Naive B cell (primary cell): Measurements from ENCODE around the gene RASA3. TPM values are rescaled to one million over a fixed set of nuclear protein-coding genes. Genes with fewer than 3 reads are reported as not detected.
"Not testable (repeated sequence)": the region's sequence is repeated elsewhere in the genome, so short reads cannot be mapped to it uniquely, and the experiment has no call there.

ENCODE experiments used
- ATAC-seq, 2 donors: fragments of 150-1000 bp; cut with Tn5 transposase; 2 replicates each; pipeline ENCODE4 v1.10.0; 2021; ENCODE audit warnings: low read depth in 2 of 2, mild to moderate bottlenecking in 2 of 2, moderate library complexity in 2 of 2
- DNase-seq: peaks from one replicate; pipeline ENCODE4 v3.0.0; 2022
- H3K27ac Mint-ChIP-seq, 6 donors: one replicate each; pipeline ENCODE4 v1.8.0; 2020 to 2022; ENCODE audit warnings: mild to moderate bottlenecking in 6 of 6, mixed read lengths in 6 of 6, moderate library complexity in 5 of 6, inconsistent platforms in 2 of 6
- H3K27me3 Mint-ChIP-seq, 3 donors: one replicate each; pipeline ENCODE4 v1.8.0; 2021 to 2022; ENCODE audit warnings: mixed read lengths in 3 of 3, mild to moderate bottlenecking in 1 of 3
- H3K36me3 Mint-ChIP-seq, 2 donors: one replicate each; pipeline ENCODE4 v1.8.0; 2020 to 2022; ENCODE audit warnings: mixed read lengths in 2 of 2, inconsistent platforms in 1 of 2, mild to moderate bottlenecking in 1 of 2
- H3K4me1 Mint-ChIP-seq, 3 donors: one replicate each; pipeline ENCODE4 v1.8.0; 2020 to 2022; ENCODE audit warnings: mixed read lengths in 3 of 3, inconsistent platforms in 1 of 3, mild to moderate bottlenecking in 1 of 3, moderate library complexity in 1 of 3
- H3K4me3 Mint-ChIP-seq, 8 donors: one replicate each; pipeline ENCODE4 v1.8.0; 2020 to 2022; ENCODE audit warnings: mild to moderate bottlenecking in 8 of 8, mixed read lengths in 8 of 8, moderate library complexity in 8 of 8, inconsistent platforms in 2 of 8
- H3K9me3 Mint-ChIP-seq, 7 donors: one replicate each; pipeline ENCODE4 v1.8.0; 2020 to 2022; ENCODE audit warnings: mixed read lengths in 7 of 7, mild to moderate bottlenecking in 5 of 7, inconsistent platforms in 2 of 7, moderate library complexity in 1 of 7
- polyA plus RNA-seq, 6 donors: library from polyadenylated mRNA; unstranded; fragments of 300-500 nt; fragmentation: Illumina TruSeq; gene quantifications; one replicate each; pipeline ENCODE4 v1.2.3, GENCODE V29; 2021; ENCODE audit warnings: low read depth in 6 of 6

RASA3 gene
- polyA plus RNA-seq, 6 donors from 2014 or later = 17.1 to 41.9 (median 28.8) TPM

GRCh38 chr13:114134111-114134943 lies 1.9 kb upstream of the RASA3 start:
- Mint-ChIP-seq H3K36me3 (no peaks in the 10 kb centered on the region), H3K4me1 (peaks cover 40 to 55% (median 55%) of the 10 kb centered on the region in 3 donors), H3K27ac (peak overlapping the region in 5 of 6 donors; percentile 29 to 96 (median 69)), H3K27me3 (no peaks in the 10 kb centered on the region), H3K9me3 (no peaks in the 10 kb centered on the region), H3K4me3 (peak overlapping the region; percentile 63 to 87 (median 70))
- DNase-seq (peak; percentile 65), ATAC-seq (peak; percentile 68 to 76)

DNA sequence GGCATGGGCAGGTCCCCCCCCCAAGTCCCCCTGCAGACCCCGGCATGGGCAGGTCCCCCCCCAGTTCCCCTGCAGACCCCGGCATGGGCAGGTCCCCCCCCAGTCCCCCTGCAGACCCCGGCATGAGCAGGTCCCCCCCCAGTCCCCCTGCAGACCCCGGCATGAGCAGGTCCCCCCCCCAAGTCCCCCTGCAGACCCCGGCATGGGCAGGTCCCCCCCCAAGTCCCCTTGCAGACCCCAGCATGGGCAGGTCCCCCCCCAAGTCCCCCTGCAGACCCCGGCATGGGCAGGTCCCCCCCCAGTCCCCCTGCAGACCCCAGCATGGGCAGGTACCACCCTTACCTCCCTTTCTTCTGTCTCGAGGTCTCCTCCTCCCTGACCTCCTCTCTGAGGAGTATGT lies 1.1 kb upstream of the RASA3 start:
- not testable (repeated sequence) for ATAC-seq, DNase-seq, H3K36me3 Mint-ChIP-seq, H3K27me3 Mint-ChIP-seq, H3K9me3 Mint-ChIP-seq
- Mint-ChIP-seq H3K27ac (peak overlapping the region in 3 of 6 donors; percentile 34 to 50 (median 43)), H3K4me3 (peak overlapping the region; percentile 63 to 87 (median 70)), H3K4me1 (peaks cover 48 to 63% (median 62%) of the 10 kb centered on the region in 3 donors)

DNA sequence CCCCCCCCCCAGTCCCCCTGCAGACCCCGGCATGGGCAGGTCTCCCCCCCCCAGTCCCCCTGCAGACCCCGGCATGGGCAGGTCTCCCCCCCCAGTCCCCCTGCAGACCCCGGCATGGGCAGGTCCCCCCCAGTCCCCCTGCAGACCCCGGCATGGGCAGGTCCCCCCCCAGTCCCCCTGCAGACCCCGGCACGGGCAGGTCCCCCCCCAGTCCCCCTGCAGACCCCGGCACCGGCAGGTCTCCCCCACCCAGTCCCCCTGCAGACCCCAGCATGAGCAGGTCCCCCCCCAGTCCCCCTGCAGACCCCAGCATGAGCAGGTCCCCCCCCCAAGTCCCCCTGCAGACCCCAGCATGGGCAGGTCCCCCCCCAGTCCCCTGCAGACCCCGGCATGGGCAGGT lies 703 bp upstream of the RASA3 start:
- H3K27ac Mint-ChIP-seq, DNase-seq, H3K27me3 Mint-ChIP-seq, H3K9me3 Mint-ChIP-seq, H3K36me3 Mint-ChIP-seq, ATAC-seq: not testable (repeated sequence)
- H3K4me1 Mint-ChIP-seq = peaks cover 52 to 67% (median 67%) of the 10 kb centered on the region in 3 donors
- peak overlapping the region in 1 of 8 donors; percentile 98 for H3K4me3 Mint-ChIP-seq

DNA sequence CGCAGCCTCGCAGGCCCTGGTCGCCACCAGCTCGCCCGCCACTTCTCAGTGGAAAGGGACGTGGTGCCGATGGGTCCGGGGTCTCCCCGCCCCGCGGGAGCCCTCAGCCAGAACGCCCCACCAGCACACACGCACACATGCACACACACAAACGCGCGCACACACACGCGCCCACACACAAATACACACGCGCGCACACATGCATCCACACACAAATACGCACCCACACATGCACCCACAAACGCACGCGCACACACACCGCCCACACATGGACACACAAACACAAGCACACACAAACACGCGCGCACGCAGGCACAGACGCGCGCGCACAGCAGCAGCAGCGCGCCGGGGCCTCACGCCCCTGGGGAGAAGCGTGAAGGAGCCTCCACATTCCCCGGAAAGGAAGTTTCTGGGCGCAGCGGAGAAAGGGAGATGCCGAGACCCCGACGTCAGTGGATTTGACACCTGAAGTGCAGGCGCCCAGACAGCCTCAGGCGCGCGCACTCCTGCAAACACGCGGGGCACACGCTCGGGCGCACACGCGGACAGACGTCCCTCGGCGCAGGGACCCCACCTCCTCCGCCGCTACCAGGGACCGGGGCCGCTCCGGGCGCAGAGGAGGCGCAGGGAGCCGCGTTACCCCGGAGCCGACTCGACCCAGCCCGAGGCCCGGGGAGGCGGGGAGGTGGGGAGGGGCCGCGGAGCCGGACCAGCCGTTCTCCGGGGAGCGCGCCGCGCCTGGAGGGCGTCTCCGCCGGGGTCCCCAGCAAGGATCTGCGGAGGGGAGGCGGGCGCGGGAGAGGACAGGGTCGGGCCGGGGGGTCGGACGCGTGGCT lies 622 bp downstream of the RASA3 start:
- no peaks in the 10 kb centered on the region for H3K27me3 Mint-ChIP-seq
- ATAC-seq (peak; percentile 2 to 3), DNase-seq (peak; percentile 36)
- H3K9me3 Mint-ChIP-seq = no peaks in the 10 kb centered on the region
- H3K4me3 Mint-ChIP-seq = peak overlapping the region; percentile 96 to 100 (median 98)
- no peaks in the 10 kb centered on the region for H3K36me3 Mint-ChIP-seq
- peak overlapping the region; percentile 76 to 98 (median 95) for H3K27ac Mint-ChIP-seq
- peaks cover 62 to 80% (median 75%) of the 10 kb centered on the region in 3 donors for H3K4me1 Mint-ChIP-seq

DNA sequence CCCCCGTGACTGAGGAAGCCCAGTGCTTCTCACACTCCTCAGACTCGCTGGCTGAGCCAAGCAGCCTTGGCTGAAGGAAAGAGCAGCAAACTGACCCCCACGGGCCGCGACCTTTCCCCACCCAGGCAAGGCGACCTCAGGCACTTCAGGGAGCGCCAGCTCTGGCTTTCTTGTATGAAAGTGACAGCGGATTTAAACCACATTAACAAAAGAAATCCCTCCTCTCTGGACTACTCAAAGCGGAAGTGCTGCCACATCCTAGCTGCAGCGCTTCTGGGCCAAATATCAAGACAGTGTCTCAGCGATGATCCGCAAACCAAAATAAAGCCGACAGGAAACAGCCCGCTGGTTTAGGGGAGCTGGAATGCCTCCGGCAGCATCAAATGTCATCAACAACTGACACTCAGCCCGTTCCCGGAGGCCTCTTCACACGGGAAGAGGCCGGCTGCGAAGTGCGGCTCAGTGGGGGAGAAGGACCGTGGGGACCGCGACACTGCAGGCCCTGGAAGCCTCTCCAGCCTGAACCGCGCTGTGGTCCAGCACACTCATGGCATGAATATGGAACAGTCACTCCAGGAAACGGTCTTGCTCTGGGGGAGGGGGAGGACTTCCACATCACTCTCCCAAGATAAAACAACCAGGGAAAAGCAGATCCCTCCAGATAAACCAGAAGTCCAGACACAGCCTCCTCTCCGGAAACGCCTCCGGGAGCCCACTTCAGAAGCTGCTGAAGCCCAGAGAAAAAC lies 1.4 kb downstream of the RASA3 start:
- no peaks in the 10 kb centered on the region for H3K36me3 Mint-ChIP-seq
- peak overlapping the region; percentile 96 to 100 (median 98) for H3K4me3 Mint-ChIP-seq
- no peaks in the 10 kb centered on the region for H3K27me3 Mint-ChIP-seq
- H3K4me1 Mint-ChIP-seq = peaks cover 70 to 84% (median 83%) of the 10 kb centered on the region in 3 donors
- DNase-seq = peak; percentile 59
- peak; percentile 11 to 21 for ATAC-seq
- H3K9me3 Mint-ChIP-seq = no peaks in the 10 kb centered on the region
- H3K27ac Mint-ChIP-seq = peak overlapping the region; percentile 91 to 98 (median 95)

GRCh38 chr13:114130131-114130836 lies 2.1 kb downstream of the RASA3 start:
- Mint-ChIP-seq H3K9me3 (no peaks in the 10 kb centered on the region), H3K27ac (peak overlapping the region; percentile 90 to 98 (median 94)), H3K4me3 (peak overlapping the region; percentile 96 to 100 (median 98)), H3K27me3 (no peaks in the 10 kb centered on the region), H3K36me3 (peaks cover 0 to 2% of the 10 kb centered on the region in 2 donors), H3K4me1 (peaks cover 72 to 79% (median 79%) of the 10 kb centered on the region in 3 donors)
- ATAC-seq (no peak), DNase-seq (no peak)

DNA sequence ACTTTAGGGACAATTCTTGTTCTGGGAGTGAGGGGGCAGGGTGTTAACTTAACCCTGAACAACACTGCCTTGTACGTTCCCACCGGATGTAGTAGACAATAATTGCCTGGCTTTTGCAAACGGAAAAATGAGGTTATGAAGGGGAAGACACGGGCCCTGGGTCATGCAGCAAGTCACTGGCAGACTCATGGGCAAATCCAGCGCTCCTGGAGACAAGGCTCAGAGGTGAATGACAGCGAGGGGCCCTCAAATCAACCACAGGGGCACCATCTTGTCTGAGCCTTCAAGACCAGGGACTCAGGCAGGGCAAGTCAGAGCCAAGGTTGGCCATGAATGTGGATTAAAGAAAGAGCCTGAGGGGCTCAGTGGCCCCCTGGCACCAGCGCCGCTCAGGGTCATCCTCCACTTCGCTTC lies 2.8 kb downstream of the RASA3 start:
- Mint-ChIP-seq H3K4me3 (peak overlapping the region; percentile 96 to 100 (median 98)), H3K9me3 (no peaks in the 10 kb centered on the region), H3K27me3 (no peaks in the 10 kb centered on the region), H3K36me3 (peaks cover 5 to 8% of the 10 kb centered on the region in 2 donors), H3K27ac (peak overlapping the region; percentile 44 to 98 (median 94)), H3K4me1 (peaks cover 72 to 79% (median 79%) of the 10 kb centered on the region in 3 donors)
- ATAC-seq (no peak), DNase-seq (no peak)

- peak; percentile 78 to 80 for ATAC-seq
- no peaks in the 10 kb centered on the region for H3K27me3 Mint-ChIP-seq
- H3K4me1 Mint-ChIP-seq = peaks cover 71 to 78% (median 77%) of the 10 kb centered on the region in 3 donors
- peak; percentile 88 for DNase-seq
- peaks cover 5 to 11% of the 10 kb centered on the region in 2 donors for H3K36me3 Mint-ChIP-seq
- peak overlapping the region; percentile 72 to 100 (median 98) for H3K4me3 Mint-ChIP-seq
- no peaks in the 10 kb centered on the region for H3K9me3 Mint-ChIP-seq
- H3K27ac Mint-ChIP-seq = peak overlapping the region; percentile 92 to 98 (median 94)
Measured at GRCh38 chr13:114128624-114129522, 3.5 kb downstream of the RASA3 start.

- H3K4me1 Mint-ChIP-seq = peaks cover 68 to 77% (median 76%) of the 10 kb centered on the region in 3 donors
- no peaks in the 10 kb centered on the region for H3K9me3 Mint-ChIP-seq
- H3K27me3 Mint-ChIP-seq = no peaks in the 10 kb centered on the region
- no peak for ATAC-seq
- peaks cover 5 to 11% of the 10 kb centered on the region in 2 donors for H3K36me3 Mint-ChIP-seq
- H3K4me3 Mint-ChIP-seq = peak overlapping the region; percentile 72 to 100 (median 98)
- H3K27ac Mint-ChIP-seq = peak overlapping the region in 5 of 6 donors; percentile 74 to 98 (median 93)
- DNase-seq = no peak
Measured at GRCh38 chr13:114128348-114128623, 4.1 kb downstream of the RASA3 start.

DNA sequence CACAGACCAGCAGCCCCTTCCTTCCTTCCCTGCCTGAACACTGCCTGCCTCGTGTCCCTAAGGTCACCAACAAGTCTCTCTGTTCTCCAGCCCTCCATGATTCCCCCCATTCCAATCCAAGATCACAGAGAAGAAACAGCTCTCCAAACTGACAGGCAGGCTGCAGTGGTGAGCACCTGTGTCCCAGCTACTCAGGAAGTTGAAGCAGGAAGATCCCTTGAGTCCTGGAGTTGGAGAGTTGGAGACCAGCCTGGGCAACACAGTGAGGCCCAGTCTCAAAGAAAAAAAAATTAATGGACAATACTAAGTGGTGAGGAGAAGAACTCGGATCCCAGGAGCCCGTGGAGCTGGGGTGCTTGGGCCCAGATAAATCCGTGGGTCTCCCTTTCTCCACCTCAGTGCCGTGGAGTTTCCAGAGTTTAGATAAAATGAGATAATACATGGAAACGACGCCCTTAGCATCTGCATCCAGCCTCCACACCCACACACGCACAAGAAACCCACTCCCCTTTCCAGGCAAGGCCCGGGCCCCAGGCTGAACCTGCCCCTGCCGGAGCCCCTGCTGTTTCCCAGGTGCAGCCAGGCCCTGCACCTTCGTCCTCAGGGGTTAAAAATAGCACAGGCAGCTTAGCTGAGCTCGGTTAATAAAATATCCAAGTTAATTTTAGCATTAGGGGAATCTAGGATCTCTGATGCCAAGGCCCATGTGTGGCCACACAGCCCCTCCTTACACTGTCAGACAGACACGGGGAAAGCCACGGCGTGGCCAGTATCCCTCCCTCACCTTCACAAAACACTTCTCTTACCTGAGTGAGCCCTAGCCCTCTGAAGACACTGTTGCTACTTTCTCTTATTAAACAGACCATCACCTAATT lies 4.7 kb downstream of the RASA3 start:
- Mint-ChIP-seq H3K9me3 (no peaks in the 10 kb centered on the region), H3K36me3 (peaks cover 5 to 11% of the 10 kb centered on the region in 2 donors), H3K4me3 (peak overlapping the region; percentile 68 to 100 (median 98)), H3K27me3 (no peaks in the 10 kb centered on the region), H3K4me1 (peaks cover 72 to 82% (median 78%) of the 10 kb centered on the region in 3 donors), H3K27ac (peak overlapping the region; percentile 87 to 98 (median 94))
- ATAC-seq = no peak
- DNase-seq = no peak
